GM12891 (cell line): ENCODE results near the gene NTPCR.

Experiments
- PAX5 ChIP-seq: IDR thresholded peaks from 2 replicates; pipeline ENCODE4 v1.6.1; 2011; ENCODE audit warnings: low read length, moderate library complexity, mild to moderate bottlenecking; ENCODE audit not compliant: insufficient read depth, severe bottlenecking
- POLR2A ChIP-seq: IDR thresholded peaks from 2 replicates; pipeline ENCODE4 v1.6.1; 2011; ENCODE audit warnings: low read depth, low read length, control low read depth
- POLR2AphosphoS5 ChIP-seq: IDR thresholded peaks from 2 replicates; pipeline ENCODE4 v1.6.1; 2011; ENCODE audit warnings: low read depth, low read length, control low read depth
- TAF1 ChIP-seq: IDR thresholded peaks from 2 replicates; pipeline ENCODE4 v1.6.1; 2011; ENCODE audit warnings: low read depth, low read length, control low read depth

DNA sequence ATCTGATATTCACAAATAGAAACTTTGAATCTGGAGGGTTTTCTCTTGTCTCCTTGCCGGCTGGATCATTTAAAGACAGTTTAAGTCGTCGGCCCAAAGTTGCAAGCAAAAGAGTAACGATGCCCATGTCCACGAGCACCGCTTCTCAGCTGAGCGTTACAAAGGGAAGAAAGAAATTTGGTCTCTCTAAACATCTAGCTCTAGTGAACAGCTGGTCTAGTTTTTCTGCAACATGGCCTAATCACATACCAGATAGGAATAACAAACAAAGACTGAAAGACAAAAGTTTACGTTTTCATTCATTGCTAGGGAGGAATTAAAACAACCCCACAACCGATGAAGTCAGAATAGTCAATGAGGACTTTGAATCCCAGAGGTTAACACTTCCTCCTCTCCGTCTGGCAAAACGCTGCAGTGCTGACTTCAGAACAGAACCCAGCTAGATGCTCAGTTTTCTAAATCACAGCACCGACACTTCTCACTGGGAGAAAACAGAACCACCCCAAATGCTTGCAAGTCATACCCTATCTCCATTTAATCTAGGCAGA, 69.4 kb downstream of the NTPCR start:
- no peak for TF ChIP-seq POLR2A
- no peak for TF ChIP-seq TAF1
- no peak for TF ChIP-seq POLR2AphosphoS5
- TF ChIP-seq PAX5 = no peak
